Endothelial cell of umbilical vein (primary cell): ENCODE measurements around the gene ATP6V1G1. TPM values are rescaled to one million over a fixed set of nuclear protein-coding genes. Genes with fewer than 3 reads are reported as not detected.

Source experiments
- BruUV-seq: library from RNA; stranded (reverse); fragments of 400-500 nt; replicated peaks from 2 replicates; lab custom pipeline; 2021; lab: Mats Ljungman, UMichigan
- CTCF ChIA-PET: fragments of 300-600, 350-600 bp; sonication (Branson Sonifier 250); formaldehyde crosslinking; loops from one replicate; lab custom pipeline; 2021; ENCODE audit warnings: antibody characterized with exemption, inconsistent platforms; lab: Charles Lee
- POLR2A ChIA-PET: fragments of 300-600, 350-600 bp; sonication (Branson Sonifier 250); formaldehyde crosslinking; loops from one replicate; lab custom pipeline; 2021; ENCODE audit warnings: antibody characterized with exemption, inconsistent platforms; lab: Charles Lee
- DNase-seq: peaks from one replicate; pipeline ENCODE4 v3.0.0-alpha.2; 2011; ENCODE audit warnings: low read depth, low spot score
- FAIRE-seq: peaks from 2 replicates; lab custom pipeline; 2011; peaks lifted over from hg19 to GRCh38; lab: Jason Lieb, UNC
- H2AFZ ChIP-seq: 2 replicates; pipeline ENCODE4 v1.6.0; 2012; ENCODE audit warnings: low read depth, low read length, control low read depth, inconsistent platforms
- H3K27ac ChIP-seq: 2 replicates; pipeline ENCODE4 v1.5.1; 2011; ENCODE audit warnings: low read depth, mild to moderate bottlenecking, control low read depth, low read length, moderate library complexity; ENCODE audit not compliant: insufficient read depth
- H3K27me3 ChIP-seq, 2 experiments: 2 replicates each; pipeline versions ENCODE4 v1.6.0 to v1.6.1; 2011; ENCODE audit warnings: low read length in 2 of 2, mixed read lengths in 1 of 2; ENCODE audit not compliant: control insufficient read depth in 2 of 2, insufficient read depth in 2 of 2
- H3K36me3 ChIP-seq, 2 experiments: 2 replicates in 1 of 2; 3 replicates in 1 of 2; pipeline ENCODE4 v1.5.1; 2011; ENCODE audit warnings: low read length in 2 of 2, mild to moderate bottlenecking in 1 of 2, moderate library complexity in 1 of 2; ENCODE audit not compliant: control insufficient read depth in 2 of 2, insufficient read depth in 2 of 2; ENCODE audit errors: extremely low read depth in 1 of 2
- H3K4me1 ChIP-seq: 3 replicates; pipeline ENCODE4 v1.5.1; 2011; ENCODE audit warnings: mild to moderate bottlenecking, low read length; ENCODE audit not compliant: control insufficient read depth, insufficient read depth; ENCODE audit errors: extremely low read depth
- H3K4me2 ChIP-seq: 2 replicates; pipeline ENCODE4 v1.6.1; 2011; ENCODE audit warnings: low read length, control low read depth, mixed read lengths; ENCODE audit not compliant: insufficient read depth
- H3K4me3 ChIP-seq, 3 experiments: fragments of 200-600 bp in 1 of 3; sonication (generic), shearing (Covaris generic) in 1 of 3; replicated peaks in 1 of 3; 2 replicates each; pipeline ENCODE4 v1.5.1; 2011 to 2016; ENCODE audit warnings: control low read depth in 3 of 3, low read length in 3 of 3, mild to moderate bottlenecking in 2 of 3, inconsistent platforms in 1 of 3, low read depth in 1 of 3, moderate library complexity in 1 of 3; ENCODE audit not compliant: insufficient read depth in 1 of 3
- H3K79me2 ChIP-seq: 2 replicates; pipeline ENCODE4 v1.6.0; 2012; ENCODE audit warnings: low read length, inconsistent platforms; ENCODE audit not compliant: control insufficient read depth, insufficient read depth
- H3K9ac ChIP-seq: replicated peaks from 2 replicates; pipeline ENCODE3; 2011; ENCODE audit warnings: low read length, control low read depth; ENCODE audit not compliant: insufficient read depth; ENCODE audit errors: extremely low read depth
- H3K9me1 ChIP-seq: replicated peaks from 3 replicates; pipeline ENCODE4 v1.6.0; 2011; ENCODE audit warnings: mild to moderate bottlenecking, low read length; ENCODE audit not compliant: control insufficient read depth, insufficient read depth; ENCODE audit errors: extremely low read depth
- H3K9me3 ChIP-seq: replicated peaks from 2 replicates; pipeline ENCODE4 v1.5.1; 2012; ENCODE audit warnings: low read length, inconsistent platforms; ENCODE audit not compliant: control insufficient read depth, insufficient read depth
- H4K20me1 ChIP-seq: replicated peaks from 2 replicates; pipeline ENCODE3; 2011; ENCODE audit warnings: mild to moderate bottlenecking, low read length; ENCODE audit not compliant: control insufficient read depth, insufficient read depth; ENCODE audit errors: extremely low read depth
- EZH2 ChIP-seq: IDR thresholded peaks from 2 replicates; pipeline ENCODE4 v1.6.1; 2012; ENCODE audit warnings: borderline replicate concordance, low read depth, mild to moderate bottlenecking, moderate library complexity, low read length, inconsistent platforms; ENCODE audit not compliant: severe bottlenecking
- FOS ChIP-seq: IDR thresholded peaks from 2 replicates; pipeline ENCODE4 v1.6.1; 2011; ENCODE audit warnings: mild to moderate bottlenecking, low read length, moderate library complexity, borderline replicate concordance; ENCODE audit not compliant: insufficient read depth
- GATA2 ChIP-seq: IDR thresholded peaks from 2 replicates; pipeline ENCODE4 v1.7.0; 2011; ENCODE audit warnings: low read depth, mild to moderate bottlenecking, moderate library complexity, mixed read lengths, low read length; ENCODE audit not compliant: insufficient read length, insufficient read depth
- JUN ChIP-seq: IDR thresholded peaks from 2 replicates; pipeline ENCODE4 v1.6.1; 2011; ENCODE audit warnings: borderline replicate concordance, low read depth; ENCODE audit not compliant: insufficient read length, insufficient read depth
- MYC ChIP-seq: IDR thresholded peaks from one replicate; pipeline ENCODE4 v1.6.1; 2011; ENCODE audit warnings: mild to moderate bottlenecking, low read depth, low read length
- POLR2A ChIP-seq: IDR thresholded peaks from 2 replicates; pipeline ENCODE4 v1.6.1; 2012; ENCODE audit warnings: low read depth, mild to moderate bottlenecking, control low read depth, low read length
- POLR2AphosphoS5 ChIP-seq: IDR thresholded peaks from 2 replicates; pipeline ENCODE4 v1.6.1; 2012; ENCODE audit warnings: low read depth, mild to moderate bottlenecking, control low read depth, low read length, moderate library complexity; ENCODE audit not compliant: insufficient read depth
- dilution Hi-C: fragments of 300-500 bp; cut with MboI; formaldehyde crosslinking; loops from one replicate; pipeline ENCODE4 v1.15.0; 2019; ENCODE audit warnings: low sequenced_read_pairs; ENCODE audit not compliant: extremely low pct_ligation_motif_present
- intact Hi-C: fragments of 100-400 bp; cut with micrococcal nuclease; formaldehyde crosslinking; loops from one replicate; pipeline ENCODE4 v1.10.0; 2022
- polyA plus RNA-seq, 4 experiments: library from polyadenylated mRNA; depleted of rRNA in 3 of 4; stranded (reverse) in 3 of 4; unstranded in 1 of 4; fragments of >200 nt; gene quantifications; 2 replicates each; pipeline versions ENCODE4 v1.2.1 to v1.2.3, GENCODE V29; 2011 to 2012; ENCODE audit warnings: missing spikeins in 1 of 4
- total RNA-seq: library from RNA; stranded (reverse); gene quantifications from 2 replicates; pipeline ENCODE4 v1.2.3, GENCODE V29; 2021
- TF ChIP-seq, protein P1 (sequence below), 2 donors: IDR thresholded peaks; 1 replicate in 1 of 2; 2 replicates in 1 of 2; pipeline ENCODE4 v1.5.1; 2011; ENCODE audit warnings: low read length in 2 of 2, mild to moderate bottlenecking in 2 of 2, moderate library complexity in 2 of 2, control low read depth in 1 of 2, inconsistent platforms in 1 of 2, low read depth in 1 of 2; ENCODE audit not compliant: insufficient read depth in 1 of 2; ENCODE audit errors: extremely low read depth in 1 of 2
- TF ChIP-seq, protein P2 (sequence below): IDR thresholded peaks from 2 replicates; pipeline ENCODE4 v1.6.1; 2011; ENCODE audit not compliant: insufficient read depth, insufficient read length

Gene ATP6V1G1
- total and polyA plus RNA-seq, 2 donors (not counting 3 experiments of a cell fraction or from before 2014, with no cell fraction given): 78.9 to 96.9 TPM

DNA sequence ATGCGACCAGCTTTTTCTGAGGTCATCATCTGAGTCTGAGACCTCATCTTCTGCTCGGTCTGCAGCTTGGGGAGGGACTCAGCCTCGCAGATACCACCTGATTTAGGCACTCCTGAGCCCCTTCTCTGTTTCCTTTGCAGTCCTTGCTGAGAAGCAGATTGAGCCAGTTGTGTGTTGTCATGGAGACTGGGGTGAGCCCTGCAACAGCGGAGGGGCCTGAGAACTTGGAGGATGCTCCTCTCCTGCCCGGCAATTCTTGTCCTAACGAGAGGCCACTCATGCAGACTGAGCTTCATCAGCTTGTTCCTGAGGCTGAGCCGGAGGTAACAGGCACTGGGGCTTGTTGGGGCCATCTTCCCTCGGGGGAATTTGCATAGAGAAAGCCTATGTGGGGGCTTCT lies 50.8 kb downstream of the ATP6V1G1 start:
- FAIRE-seq: no peak
- BruUV-seq: no TSS peak
- H3K9me3 ChIP-seq: no peaks in the 10 kb centered on the region
- no peak for DNase-seq
- H2AFZ ChIP-seq: no peak overlapping the region
- peaks cover 0 to 12% of the 10 kb centered on the region in 2 experiments for H3K36me3 ChIP-seq
- no peak overlapping the region for H3K9ac ChIP-seq
- intact Hi-C loops (no loop called here), dilution Hi-C loops (no loop called here)
- H3K4me3 ChIP-seq: no peak overlapping the region
- no peaks in the 10 kb centered on the region for H3K4me1 ChIP-seq
- H3K27me3 ChIP-seq: no peaks in the 10 kb centered on the region
- no peaks in the 10 kb centered on the region for H4K20me1 ChIP-seq
- ChIA-PET POLR2A (no interaction called here), CTCF (interaction anchor here (1.7 kb wide), 1 partner anchor 15 kb away, joined by 6 read pairs; no protein-coding TSS in a partner anchor)
- TF ChIP-seq, protein P1, sequence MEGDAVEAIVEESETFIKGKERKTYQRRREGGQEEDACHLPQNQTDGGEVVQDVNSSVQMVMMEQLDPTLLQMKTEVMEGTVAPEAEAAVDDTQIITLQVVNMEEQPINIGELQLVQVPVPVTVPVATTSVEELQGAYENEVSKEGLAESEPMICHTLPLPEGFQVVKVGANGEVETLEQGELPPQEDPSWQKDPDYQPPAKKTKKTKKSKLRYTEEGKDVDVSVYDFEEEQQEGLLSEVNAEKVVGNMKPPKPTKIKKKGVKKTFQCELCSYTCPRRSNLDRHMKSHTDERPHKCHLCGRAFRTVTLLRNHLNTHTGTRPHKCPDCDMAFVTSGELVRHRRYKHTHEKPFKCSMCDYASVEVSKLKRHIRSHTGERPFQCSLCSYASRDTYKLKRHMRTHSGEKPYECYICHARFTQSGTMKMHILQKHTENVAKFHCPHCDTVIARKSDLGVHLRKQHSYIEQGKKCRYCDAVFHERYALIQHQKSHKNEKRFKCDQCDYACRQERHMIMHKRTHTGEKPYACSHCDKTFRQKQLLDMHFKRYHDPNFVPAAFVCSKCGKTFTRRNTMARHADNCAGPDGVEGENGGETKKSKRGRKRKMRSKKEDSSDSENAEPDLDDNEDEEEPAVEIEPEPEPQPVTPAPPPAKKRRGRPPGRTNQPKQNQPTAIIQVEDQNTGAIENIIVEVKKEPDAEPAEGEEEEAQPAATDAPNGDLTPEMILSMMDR (IDR thresholded peaks at IDR 0.05; ENCODE audit: extremely low read depth in 1 of 2, insufficient read depth in 1 of 2, low read depth in 1 of 2, low read length in 2 of 2): no peak
- TF ChIP-seq GATA2 (no peak), POLR2A (no peak), MYC (no peak), JUN (no peak), POLR2AphosphoS5 (no peak), EZH2 (no peak), FOS (no peak)
- TF ChIP-seq, protein P2, sequence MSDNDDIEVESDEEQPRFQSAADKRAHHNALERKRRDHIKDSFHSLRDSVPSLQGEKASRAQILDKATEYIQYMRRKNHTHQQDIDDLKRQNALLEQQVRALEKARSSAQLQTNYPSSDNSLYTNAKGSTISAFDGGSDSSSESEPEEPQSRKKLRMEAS: no peak
- no peak overlapping the region for H3K27ac ChIP-seq
- no peaks in the 10 kb centered on the region for H3K9me1 ChIP-seq
- H3K79me2 ChIP-seq: no peaks in the 10 kb centered on the region
- H3K4me2 ChIP-seq: no peak overlapping the region
